Body of pancreas (tissue), 4 donors: ENCODE measurements around the gene RNF8.
"Not testable (repeated sequence)": the region's sequence is repeated elsewhere in the genome, so short reads cannot be mapped to it uniquely, and the experiment has no call there.

Experiments
- POLR2A ChIP-seq, 3 donors: fragments of 450-650 bp; IDR thresholded peaks; one replicate each; pipeline ENCODE4 v1.6.1; 2016; ENCODE audit warnings: antibody characterized with exemption in 3 of 3, mild to moderate bottlenecking in 2 of 3
- TF ChIP-seq, protein P1 (sequence below), 7 experiments: fragments of 450-650 bp in 4 of 7; fragments of 200-600 bp in 3 of 7; sonication (generic) in 3 of 7; IDR thresholded peaks; one replicate each; pipeline ENCODE4 v1.5.1; 2016 to 2019; ENCODE audit warnings: antibody characterized with exemption in 7 of 7

DNA sequence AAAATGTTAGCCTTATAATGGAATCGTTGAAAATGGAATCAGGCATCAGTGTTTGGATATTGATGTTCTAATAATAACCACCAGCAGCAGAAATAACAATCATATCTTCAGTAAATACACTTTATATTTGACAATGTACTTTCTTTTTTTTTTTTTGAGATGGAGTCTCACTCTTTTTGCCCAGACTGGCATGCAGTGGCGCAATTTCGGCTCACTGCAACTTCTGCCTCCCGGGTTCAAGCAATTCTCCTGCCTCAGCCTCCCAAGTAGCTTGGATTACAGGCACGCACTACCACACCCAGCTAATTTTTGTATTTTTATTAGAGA lies 89.4 kb downstream of the RNF8 start:
- TF ChIP-seq, protein P1, sequence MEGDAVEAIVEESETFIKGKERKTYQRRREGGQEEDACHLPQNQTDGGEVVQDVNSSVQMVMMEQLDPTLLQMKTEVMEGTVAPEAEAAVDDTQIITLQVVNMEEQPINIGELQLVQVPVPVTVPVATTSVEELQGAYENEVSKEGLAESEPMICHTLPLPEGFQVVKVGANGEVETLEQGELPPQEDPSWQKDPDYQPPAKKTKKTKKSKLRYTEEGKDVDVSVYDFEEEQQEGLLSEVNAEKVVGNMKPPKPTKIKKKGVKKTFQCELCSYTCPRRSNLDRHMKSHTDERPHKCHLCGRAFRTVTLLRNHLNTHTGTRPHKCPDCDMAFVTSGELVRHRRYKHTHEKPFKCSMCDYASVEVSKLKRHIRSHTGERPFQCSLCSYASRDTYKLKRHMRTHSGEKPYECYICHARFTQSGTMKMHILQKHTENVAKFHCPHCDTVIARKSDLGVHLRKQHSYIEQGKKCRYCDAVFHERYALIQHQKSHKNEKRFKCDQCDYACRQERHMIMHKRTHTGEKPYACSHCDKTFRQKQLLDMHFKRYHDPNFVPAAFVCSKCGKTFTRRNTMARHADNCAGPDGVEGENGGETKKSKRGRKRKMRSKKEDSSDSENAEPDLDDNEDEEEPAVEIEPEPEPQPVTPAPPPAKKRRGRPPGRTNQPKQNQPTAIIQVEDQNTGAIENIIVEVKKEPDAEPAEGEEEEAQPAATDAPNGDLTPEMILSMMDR (IDR thresholded peaks at IDR 0.05) = not testable (repeated sequence)
- TF ChIP-seq POLR2A (IDR thresholded peaks at IDR 0.05) = not testable (repeated sequence)
